HL-60 (cell line): Measurements from ENCODE around the gene SV2C.

ENCODE experiments used
- DNase-seq, 2 experiments: peaks; one replicate each; pipeline ENCODE4 v3.0.0-alpha.2; 2010 to 2020; ENCODE audit warnings: low read depth in 1 of 2, low spot score in 1 of 2
- H3K27ac ChIP-seq: fragments of 250-450 bp; sonication (Bioruptor Pico); replicated peaks from 2 replicates; pipeline ENCODE4 v1.5.1; 2020; ENCODE audit warnings: mild to moderate bottlenecking, moderate library complexity
- H3K27me3 ChIP-seq: fragments of 250-450 bp; sonication (Bioruptor Pico); 2 replicates; pipeline ENCODE4 v1.5.1; 2021; ENCODE audit warnings: mild to moderate bottlenecking, moderate library complexity; ENCODE audit not compliant: insufficient read depth, poor library complexity, severe bottlenecking
- H3K4me3 ChIP-seq: replicated peaks from 2 replicates; pipeline ENCODE4 v1.5.1; 2011; ENCODE audit warnings: mild to moderate bottlenecking, control low read depth, low read length; ENCODE audit not compliant: insufficient read depth
- GABPA ChIP-seq: IDR thresholded peaks from 2 replicates; pipeline ENCODE4 v1.6.1; 2012; ENCODE audit warnings: low read depth
- POLR2AphosphoS5 ChIP-seq: IDR thresholded peaks from 2 replicates; pipeline ENCODE4 v1.6.1; 2012; ENCODE audit warnings: low read depth
- SPI1 ChIP-seq: IDR thresholded peaks from 2 replicates; pipeline ENCODE4 v1.6.1; 2012; ENCODE audit warnings: low read depth, mild to moderate bottlenecking, borderline replicate concordance
- TF ChIP-seq, protein P1 (sequence below): IDR thresholded peaks from 2 replicates; pipeline ENCODE4 v1.6.1; 2012; ENCODE audit warnings: low read depth; ENCODE audit not compliant: insufficient replicate concordance
- TF ChIP-seq, protein P2 (sequence below): IDR thresholded peaks from one replicate; pipeline ENCODE4 v1.5.1; 2011; ENCODE audit warnings: low read length, control low read depth, inconsistent platforms; ENCODE audit not compliant: insufficient read depth

Gene SV2C

GRCh38 chr5:76207120-76207519 is 123.9 kb downstream of the SV2C start:
- H3K27me3 ChIP-seq = no peaks in the 10 kb centered on the region
- H3K27ac ChIP-seq = no peak overlapping the region
- DNase-seq = no peak
- TF ChIP-seq POLR2AphosphoS5 (no peak), SPI1 (peak; percentile 21; the same call in 1 of the 2 replicates)
- H3K4me3 ChIP-seq = no peak overlapping the region

- Histone ChIP-seq H3K27me3 (no peaks in the 10 kb centered on the region), H3K4me3 (no peak overlapping the region), H3K27ac (no peak overlapping the region)
- no peak for DNase-seq
- TF ChIP-seq SPI1 (no peak), POLR2AphosphoS5 (no peak), GABPA (no peak)
- TF ChIP-seq, protein P1, sequence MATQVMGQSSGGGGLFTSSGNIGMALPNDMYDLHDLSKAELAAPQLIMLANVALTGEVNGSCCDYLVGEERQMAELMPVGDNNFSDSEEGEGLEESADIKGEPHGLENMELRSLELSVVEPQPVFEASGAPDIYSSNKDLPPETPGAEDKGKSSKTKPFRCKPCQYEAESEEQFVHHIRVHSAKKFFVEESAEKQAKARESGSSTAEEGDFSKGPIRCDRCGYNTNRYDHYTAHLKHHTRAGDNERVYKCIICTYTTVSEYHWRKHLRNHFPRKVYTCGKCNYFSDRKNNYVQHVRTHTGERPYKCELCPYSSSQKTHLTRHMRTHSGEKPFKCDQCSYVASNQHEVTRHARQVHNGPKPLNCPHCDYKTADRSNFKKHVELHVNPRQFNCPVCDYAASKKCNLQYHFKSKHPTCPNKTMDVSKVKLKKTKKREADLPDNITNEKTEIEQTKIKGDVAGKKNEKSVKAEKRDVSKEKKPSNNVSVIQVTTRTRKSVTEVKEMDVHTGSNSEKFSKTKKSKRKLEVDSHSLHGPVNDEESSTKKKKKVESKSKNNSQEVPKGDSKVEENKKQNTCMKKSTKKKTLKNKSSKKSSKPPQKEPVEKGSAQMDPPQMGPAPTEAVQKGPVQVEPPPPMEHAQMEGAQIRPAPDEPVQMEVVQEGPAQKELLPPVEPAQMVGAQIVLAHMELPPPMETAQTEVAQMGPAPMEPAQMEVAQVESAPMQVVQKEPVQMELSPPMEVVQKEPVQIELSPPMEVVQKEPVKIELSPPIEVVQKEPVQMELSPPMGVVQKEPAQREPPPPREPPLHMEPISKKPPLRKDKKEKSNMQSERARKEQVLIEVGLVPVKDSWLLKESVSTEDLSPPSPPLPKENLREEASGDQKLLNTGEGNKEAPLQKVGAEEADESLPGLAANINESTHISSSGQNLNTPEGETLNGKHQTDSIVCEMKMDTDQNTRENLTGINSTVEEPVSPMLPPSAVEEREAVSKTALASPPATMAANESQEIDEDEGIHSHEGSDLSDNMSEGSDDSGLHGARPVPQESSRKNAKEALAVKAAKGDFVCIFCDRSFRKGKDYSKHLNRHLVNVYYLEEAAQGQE = no peak
- TF ChIP-seq, protein P2, sequence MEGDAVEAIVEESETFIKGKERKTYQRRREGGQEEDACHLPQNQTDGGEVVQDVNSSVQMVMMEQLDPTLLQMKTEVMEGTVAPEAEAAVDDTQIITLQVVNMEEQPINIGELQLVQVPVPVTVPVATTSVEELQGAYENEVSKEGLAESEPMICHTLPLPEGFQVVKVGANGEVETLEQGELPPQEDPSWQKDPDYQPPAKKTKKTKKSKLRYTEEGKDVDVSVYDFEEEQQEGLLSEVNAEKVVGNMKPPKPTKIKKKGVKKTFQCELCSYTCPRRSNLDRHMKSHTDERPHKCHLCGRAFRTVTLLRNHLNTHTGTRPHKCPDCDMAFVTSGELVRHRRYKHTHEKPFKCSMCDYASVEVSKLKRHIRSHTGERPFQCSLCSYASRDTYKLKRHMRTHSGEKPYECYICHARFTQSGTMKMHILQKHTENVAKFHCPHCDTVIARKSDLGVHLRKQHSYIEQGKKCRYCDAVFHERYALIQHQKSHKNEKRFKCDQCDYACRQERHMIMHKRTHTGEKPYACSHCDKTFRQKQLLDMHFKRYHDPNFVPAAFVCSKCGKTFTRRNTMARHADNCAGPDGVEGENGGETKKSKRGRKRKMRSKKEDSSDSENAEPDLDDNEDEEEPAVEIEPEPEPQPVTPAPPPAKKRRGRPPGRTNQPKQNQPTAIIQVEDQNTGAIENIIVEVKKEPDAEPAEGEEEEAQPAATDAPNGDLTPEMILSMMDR = no peak
Observed at GRCh38 chr5:76209297-76209696, 126.1 kb downstream of the SV2C start.

GRCh38 chr5:76210946-76211345 is 127.8 kb downstream of the SV2C start:
- Histone ChIP-seq H3K27ac (no peak overlapping the region), H3K27me3 (no peaks in the 10 kb centered on the region), H3K4me3 (no peak overlapping the region)
- DNase-seq = no peak
- TF ChIP-seq SPI1 = no peak
- no peak for TF ChIP-seq POLR2AphosphoS5
- no peak for TF ChIP-seq GABPA
- TF ChIP-seq, protein P2 = no peak
- TF ChIP-seq, protein P1 = no peak

- Histone ChIP-seq H3K27ac (no peak overlapping the region), H3K4me3 (no peak overlapping the region), H3K27me3 (no peaks in the 10 kb centered on the region)
- TF ChIP-seq POLR2AphosphoS5 = no peak
- TF ChIP-seq SPI1 = no peak
- TF ChIP-seq, protein P1 = no peak
- no peak for TF ChIP-seq GABPA
- TF ChIP-seq, protein P2 = no peak
- DNase-seq = no peak
Observed at GRCh38 chr5:76213858-76214257, 130.7 kb downstream of the SV2C start.
